ENCODE data around the gene CHODL. TPM values are rescaled to one million over a fixed set of nuclear protein-coding genes. Genes with fewer than 3 reads are reported as not detected.

CHODL gene, protein sequence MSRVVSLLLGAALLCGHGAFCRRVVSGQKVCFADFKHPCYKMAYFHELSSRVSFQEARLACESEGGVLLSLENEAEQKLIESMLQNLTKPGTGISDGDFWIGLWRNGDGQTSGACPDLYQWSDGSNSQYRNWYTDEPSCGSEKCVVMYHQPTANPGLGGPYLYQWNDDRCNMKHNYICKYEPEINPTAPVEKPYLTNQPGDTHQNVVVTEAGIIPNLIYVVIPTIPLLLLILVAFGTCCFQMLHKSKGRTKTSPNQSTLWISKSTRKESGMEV
- not detected in 5 replicates for total RNA-seq (2022; extraction: Qiagen RNA extraction; ENCODE audit: low read depth)

GRCh38 chr21:18244671-18245463 is at the start of gene CHODL:
Gene CHODL, plus strand, starts transcription at chr21:18244833. Its CDS starts 391 bp downstream, at chr21:18245224.

Other genes with a start within 250 kb of the CHODL start
- not detected in 5 replicates for gene TMPRSS15, start 159.0 kb downstream of the CHODL start, total RNA-seq (2022; extraction: Qiagen RNA extraction; ENCODE audit: low read depth)

All from A549 treated with ZK216348 at 1 μM for 4 hours (cell line).